GM23338 (cell line): Measurements from ENCODE around the gene PRKCD.

Source experiments
- EZH2 ChIP-seq: fragments of 200-600 bp; sonication (generic); IDR thresholded peaks from one replicate; pipeline ENCODE4 v1.8.0; 2017; ENCODE audit warnings: antibody characterized with exemption, mild to moderate bottlenecking, low read depth; ENCODE audit not compliant: unreplicated experiment
- EZH2phosphoT487 ChIP-seq: fragments of 200-600 bp; sonication (generic); IDR thresholded peaks from one replicate; pipeline ENCODE4 v1.8.1; 2018; ENCODE audit warnings: antibody characterized with exemption; ENCODE audit not compliant: unreplicated experiment
- JUNB ChIP-seq: IDR thresholded peaks from one replicate; pipeline ENCODE4 v1.6.1; 2016; ENCODE audit warnings: antibody characterized with exemption; ENCODE audit not compliant: unreplicated experiment
- NANOG ChIP-seq: IDR thresholded peaks from 2 replicates; pipeline ENCODE4 v1.6.1; 2016; ENCODE audit warnings: antibody characterized with exemption, borderline replicate concordance
- POLR2AphosphoS5 ChIP-seq: IDR thresholded peaks from 2 replicates; pipeline ENCODE4 v1.6.1; 2016; ENCODE audit warnings: antibody characterized with exemption, low read depth
- TF ChIP-seq, protein P1 (sequence below), 2 experiments: fragments of 200-600 bp in 1 of 2; sonication (generic) in 1 of 2; conservative IDR thresholded peaks; 2 replicates each; pipeline versions ENCODE4 v1.5.1 to v1.6.1; 2016 to 2017; ENCODE audit warnings: antibody characterized with exemption in 2 of 2, low read depth in 2 of 2, mild to moderate bottlenecking in 2 of 2, moderate library complexity in 1 of 2
- TF ChIP-seq, protein P2 (sequence below): IDR thresholded peaks from 2 replicates; pipeline ENCODE4 v1.6.1; 2016; ENCODE audit warnings: antibody characterized with exemption

DNA sequence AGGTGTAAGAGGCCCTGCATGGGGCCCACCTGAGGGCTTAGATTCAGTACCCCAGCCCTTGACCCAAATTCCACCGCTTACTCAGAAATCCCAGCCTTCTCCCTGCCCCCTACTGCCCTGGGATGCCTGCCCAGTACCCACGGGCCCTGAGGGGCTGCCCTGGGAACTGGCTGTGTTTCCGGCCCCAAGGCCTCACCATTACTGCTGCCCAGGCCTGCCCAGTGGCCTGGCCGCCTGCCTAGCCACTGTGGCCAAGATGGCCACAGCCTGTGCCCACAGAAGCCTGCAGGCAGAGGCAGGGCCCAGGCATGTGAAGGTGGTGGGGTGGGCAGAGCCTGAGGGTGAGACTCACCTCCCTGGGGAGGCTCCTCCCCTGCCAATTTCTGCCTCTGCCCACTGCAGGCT, 6.1 kb upstream of the PRKCD start:
- TF ChIP-seq, protein P1, sequence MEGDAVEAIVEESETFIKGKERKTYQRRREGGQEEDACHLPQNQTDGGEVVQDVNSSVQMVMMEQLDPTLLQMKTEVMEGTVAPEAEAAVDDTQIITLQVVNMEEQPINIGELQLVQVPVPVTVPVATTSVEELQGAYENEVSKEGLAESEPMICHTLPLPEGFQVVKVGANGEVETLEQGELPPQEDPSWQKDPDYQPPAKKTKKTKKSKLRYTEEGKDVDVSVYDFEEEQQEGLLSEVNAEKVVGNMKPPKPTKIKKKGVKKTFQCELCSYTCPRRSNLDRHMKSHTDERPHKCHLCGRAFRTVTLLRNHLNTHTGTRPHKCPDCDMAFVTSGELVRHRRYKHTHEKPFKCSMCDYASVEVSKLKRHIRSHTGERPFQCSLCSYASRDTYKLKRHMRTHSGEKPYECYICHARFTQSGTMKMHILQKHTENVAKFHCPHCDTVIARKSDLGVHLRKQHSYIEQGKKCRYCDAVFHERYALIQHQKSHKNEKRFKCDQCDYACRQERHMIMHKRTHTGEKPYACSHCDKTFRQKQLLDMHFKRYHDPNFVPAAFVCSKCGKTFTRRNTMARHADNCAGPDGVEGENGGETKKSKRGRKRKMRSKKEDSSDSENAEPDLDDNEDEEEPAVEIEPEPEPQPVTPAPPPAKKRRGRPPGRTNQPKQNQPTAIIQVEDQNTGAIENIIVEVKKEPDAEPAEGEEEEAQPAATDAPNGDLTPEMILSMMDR (conservative IDR thresholded peaks at IDR 0.05; ENCODE audit: low read depth in 2 of 2), result no peak
- no peak for TF ChIP-seq NANOG
- TF ChIP-seq POLR2AphosphoS5, result no peak
- no peak for TF ChIP-seq EZH2
- no peak for TF ChIP-seq EZH2phosphoT487
- TF ChIP-seq, protein P2, sequence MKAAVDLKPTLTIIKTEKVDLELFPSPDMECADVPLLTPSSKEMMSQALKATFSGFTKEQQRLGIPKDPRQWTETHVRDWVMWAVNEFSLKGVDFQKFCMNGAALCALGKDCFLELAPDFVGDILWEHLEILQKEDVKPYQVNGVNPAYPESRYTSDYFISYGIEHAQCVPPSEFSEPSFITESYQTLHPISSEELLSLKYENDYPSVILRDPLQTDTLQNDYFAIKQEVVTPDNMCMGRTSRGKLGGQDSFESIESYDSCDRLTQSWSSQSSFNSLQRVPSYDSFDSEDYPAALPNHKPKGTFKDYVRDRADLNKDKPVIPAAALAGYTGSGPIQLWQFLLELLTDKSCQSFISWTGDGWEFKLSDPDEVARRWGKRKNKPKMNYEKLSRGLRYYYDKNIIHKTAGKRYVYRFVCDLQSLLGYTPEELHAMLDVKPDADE, result no peak
- no peak for TF ChIP-seq JUNB
